K562 (cell line): ENCODE results near the gene DLGAP1. TPM values are rescaled to one million over a fixed set of nuclear protein-coding genes. Genes with fewer than 3 reads are reported as not detected.

ENCODE experiments used
- ADNP ChIP-seq: fragments of 200-800 bp; sonication (Bioruptor generic); IDR thresholded peaks from 2 replicates; pipeline ENCODE4 v1.6.1; 2016; ENCODE audit warnings: missing genetic modification characterization, missing compliant biosample characterization
- CBX2 ChIP-seq: fragments of 200-600 bp; sonication (generic); IDR thresholded peaks from one replicate; pipeline ENCODE4 v1.6.1; 2012; ENCODE audit warnings: mild to moderate bottlenecking, low read length, inconsistent platforms; ENCODE audit not compliant: insufficient read depth, poor library complexity, severe bottlenecking
- CBX3 ChIP-seq, 2 experiments: IDR thresholded peaks; 1 replicate in 1 of 2; 2 replicates in 1 of 2; pipeline ENCODE4 v1.6.1; 2012; ENCODE audit warnings: inconsistent platforms in 2 of 2, low read length in 2 of 2, borderline replicate concordance in 1 of 2, control low read depth in 1 of 2
- CC2D1A ChIP-seq: fragments of 450-650 bp; IDR thresholded peaks from 2 replicates; pipeline ENCODE4 v1.6.1; 2017; ENCODE audit warnings: mild to moderate bottlenecking
- CEBPG ChIP-seq, 3 experiments: fragments of 200-800 bp in 1 of 3; sonication (Bioruptor generic) in 1 of 3; sonication (generic) in 1 of 3; formaldehyde crosslinking in 1 of 3; IDR thresholded peaks in 2 of 3; conservative IDR thresholded peaks in 1 of 3; 2 replicates each; pipeline versions ENCODE4 v1.6.1 to v1.8.0; 2016 to 2022; ENCODE audit warnings: missing compliant biosample characterization in 2 of 3, missing genetic modification characterization in 2 of 3, mild to moderate bottlenecking in 1 of 3, missing genetic modification reagents in 1 of 3
- E2F1 ChIP-seq: sonication (generic); formaldehyde crosslinking; IDR thresholded peaks from 2 replicates; pipeline ENCODE4 v1.8.1; 2023; ENCODE audit warnings: mild to moderate bottlenecking, missing genetic modification reagents, moderate library complexity
- ELK3 ChIP-seq: fragments of 450-650 bp; formaldehyde crosslinking; IDR thresholded peaks from 2 replicates; pipeline ENCODE4 v1.4.0; 2020; ENCODE audit warnings: mild to moderate bottlenecking
- FOXJ3 ChIP-seq: sonication (generic); formaldehyde crosslinking; IDR thresholded peaks from 2 replicates; pipeline ENCODE4 v1.4.0; 2020; ENCODE audit warnings: mild to moderate bottlenecking, missing genetic modification reagents
- JUNB ChIP-seq: fragments of 450-650 bp; formaldehyde crosslinking; conservative IDR thresholded peaks from 2 replicates; pipeline ENCODE4 v1.4.0; 2020; ENCODE audit warnings: mild to moderate bottlenecking
- KAT8 ChIP-seq: fragments of 450-650 bp; IDR thresholded peaks from 2 replicates; pipeline ENCODE4 v1.6.1; 2016; ENCODE audit warnings: low read depth, mild to moderate bottlenecking
- KDM5B ChIP-seq: fragments of 200-600 bp; sonication (generic); IDR thresholded peaks from 2 replicates; pipeline ENCODE4 v1.6.1; 2012; ENCODE audit warnings: low read depth, mild to moderate bottlenecking, moderate library complexity, low read length, control low read depth, inconsistent platforms; ENCODE audit not compliant: insufficient replicate concordance
- KHSRP ChIP-seq: fragments of 450-650 bp; IDR thresholded peaks from 2 replicates; pipeline ENCODE4 v1.6.1; 2017
- NBN ChIP-seq: fragments of 450-650 bp; IDR thresholded peaks from 2 replicates; pipeline ENCODE4 v1.6.1; 2016; ENCODE audit warnings: low read depth, mild to moderate bottlenecking
- NFIC ChIP-seq: fragments of 450-650 bp; IDR thresholded peaks from 2 replicates; pipeline ENCODE4 v1.6.1; 2017; ENCODE audit warnings: mild to moderate bottlenecking, inconsistent platforms
- PHB2 ChIP-seq: fragments of 450-650 bp; IDR thresholded peaks from 2 replicates; pipeline ENCODE4 v1.6.1; 2017; ENCODE audit warnings: low read depth
- POLR3G ChIP-seq: IDR thresholded peaks from 2 replicates; pipeline ENCODE4 v1.6.1; 2011; ENCODE audit not compliant: insufficient read length, insufficient replicate concordance; ENCODE audit errors: extremely low read depth
- SAFB2 ChIP-seq: fragments of 200-400 bp; formaldehyde crosslinking; IDR thresholded peaks from 2 replicates; pipeline ENCODE4 v1.6.1; 2018; ENCODE audit warnings: borderline replicate concordance, low read length, low read depth, moderate library complexity; ENCODE audit not compliant: severe bottlenecking
- SPI1 ChIP-seq: IDR thresholded peaks from 2 replicates; pipeline ENCODE4 v1.6.1; 2011; ENCODE audit warnings: low read depth, low read length, control low read depth, borderline replicate concordance
- TRIM28 ChIP-seq: fragments of 450-650 bp; IDR thresholded peaks from 2 replicates; pipeline ENCODE4 v1.6.1; 2017
- ZNF134 ChIP-seq: fragments of 250-450 bp; sonication (Bioruptor Pico); conservative IDR thresholded peaks from 2 replicates; pipeline ENCODE4 v1.4.0; 2020
- ZNF551 ChIP-seq: fragments of 250-450 bp; sonication (Bioruptor Pico); IDR thresholded peaks from 2 replicates; pipeline ENCODE4 v1.5.0; 2021; ENCODE audit warnings: mild to moderate bottlenecking, moderate library complexity
- ZNF695 ChIP-seq: fragments of 450-650 bp; formaldehyde crosslinking; IDR thresholded peaks from 2 replicates; pipeline ENCODE4 v1.4.0; 2020; ENCODE audit warnings: mild to moderate bottlenecking, moderate library complexity
- polyA plus RNA-seq, 8 experiments: library from polyadenylated mRNA; depleted of rRNA in 4 of 8; stranded (reverse) in 5 of 8; unstranded in 3 of 8; fragments of >200 nt; fragmentation: Nextera tagmentation in 2 of 8; fragmentation: Illumina TruSeq in 1 of 8; extraction: Ambion mirVana in 2 of 8; extraction: Trizol in 1 of 8; gene quantifications; 2 replicates each; pipeline versions ENCODE4 v1.2.1 to v1.2.3, GENCODE V29; 2011 to 2014; ENCODE audit warnings: inconsistent platforms in 1 of 8, missing spikeins in 1 of 8
- total RNA-seq, 7 experiments: library from RNA; depleted of rRNA in 6 of 7; stranded (reverse); fragments of >200 nt in 6 of 7; fragmentation: Illumina TruSeq in 2 of 7; extraction: Trizol in 2 of 7; gene quantifications; 2 replicates each; pipeline versions ENCODE4 v1.2.1 to v1.2.3, GENCODE V29; 2011 to 2021; ENCODE audit warnings: low replicate concordance in 1 of 7
- TF ChIP-seq, protein P1 (sequence below): fragments of 250-450 bp; sonication (Bioruptor Pico); IDR thresholded peaks from 2 replicates; pipeline ENCODE4 v1.4.0; 2020; ENCODE audit warnings: mild to moderate bottlenecking, moderate library complexity
- TF ChIP-seq, protein P2 (sequence below): sonication (generic); formaldehyde crosslinking; IDR thresholded peaks from 2 replicates; pipeline ENCODE4 v1.5.0; 2020; ENCODE audit warnings: missing genetic modification reagents

Gene DLGAP1
- total and polyA plus RNA-seq, 9 of the 15 experiments (the other 6 are each of a cell fraction or from before 2014, with no cell fraction given): 0.04 to 0.22 (median 0.08) TPM

DNA sequence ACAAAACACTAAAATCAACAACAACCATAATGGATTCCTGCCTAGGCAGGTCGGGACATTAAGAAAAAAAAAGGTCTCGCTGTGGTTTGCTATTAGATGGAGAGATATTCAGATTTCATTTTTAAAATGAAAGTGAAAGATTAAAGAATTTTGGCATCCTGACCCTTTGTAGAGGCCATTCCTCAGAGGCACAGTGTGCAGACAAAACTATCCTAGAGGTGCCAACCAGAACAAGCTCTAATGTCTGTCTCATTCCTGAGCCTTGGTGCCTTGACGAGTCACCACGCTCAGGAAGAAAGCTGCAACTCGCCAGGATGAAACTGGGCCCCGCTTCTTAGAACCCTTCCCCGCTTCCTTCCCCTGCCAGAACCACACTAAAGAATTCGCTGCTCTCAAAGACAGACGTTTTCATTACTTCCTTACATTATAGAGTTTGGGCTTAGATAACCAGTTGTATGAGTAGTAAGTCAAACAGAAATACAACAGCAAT, 849.1 kb downstream of the DLGAP1 start (continued):
- TF ChIP-seq, protein P1, sequence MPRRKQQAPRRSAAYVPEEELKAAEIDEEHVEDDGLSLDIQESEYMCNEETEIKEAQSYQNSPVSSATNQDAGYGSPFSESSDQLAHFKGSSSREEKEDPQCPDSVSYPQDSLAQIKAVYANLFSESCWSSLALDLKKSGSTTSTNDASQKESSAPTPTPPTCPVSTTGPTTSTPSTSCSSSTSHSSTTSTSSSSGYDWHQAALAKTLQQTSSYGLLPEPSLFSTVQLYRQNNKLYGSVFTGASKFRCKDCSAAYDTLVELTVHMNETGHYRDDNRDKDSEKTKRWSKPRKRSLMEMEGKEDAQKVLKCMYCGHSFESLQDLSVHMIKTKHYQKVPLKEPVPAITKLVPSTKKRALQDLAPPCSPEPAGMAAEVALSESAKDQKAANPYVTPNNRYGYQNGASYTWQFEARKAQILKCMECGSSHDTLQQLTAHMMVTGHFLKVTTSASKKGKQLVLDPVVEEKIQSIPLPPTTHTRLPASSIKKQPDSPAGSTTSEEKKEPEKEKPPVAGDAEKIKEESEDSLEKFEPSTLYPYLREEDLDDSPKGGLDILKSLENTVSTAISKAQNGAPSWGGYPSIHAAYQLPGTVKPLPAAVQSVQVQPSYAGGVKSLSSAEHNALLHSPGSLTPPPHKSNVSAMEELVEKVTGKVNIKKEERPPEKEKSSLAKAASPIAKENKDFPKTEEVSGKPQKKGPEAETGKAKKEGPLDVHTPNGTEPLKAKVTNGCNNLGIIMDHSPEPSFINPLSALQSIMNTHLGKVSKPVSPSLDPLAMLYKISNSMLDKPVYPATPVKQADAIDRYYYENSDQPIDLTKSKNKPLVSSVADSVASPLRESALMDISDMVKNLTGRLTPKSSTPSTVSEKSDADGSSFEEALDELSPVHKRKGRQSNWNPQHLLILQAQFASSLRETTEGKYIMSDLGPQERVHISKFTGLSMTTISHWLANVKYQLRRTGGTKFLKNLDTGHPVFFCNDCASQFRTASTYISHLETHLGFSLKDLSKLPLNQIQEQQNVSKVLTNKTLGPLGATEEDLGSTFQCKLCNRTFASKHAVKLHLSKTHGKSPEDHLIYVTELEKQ: no peak
- TF ChIP-seq ZNF551 (no peak), SPI1 (peak; percentile 19; the same call in 1 of the 2 replicates), E2F1 (CRISPR knock-in tag) (no peak), SAFB2 (no peak), ELK3 (CRISPR knock-in tag) (no peak), FOXJ3 (CRISPR knock-in tag) (no peak), CEBPG (CRISPR knock-in tag; IDR thresholded peaks at IDR 0.05) (no peak), CEBPG (tag; conservative IDR thresholded peaks at IDR 0.05 in 1 of 2, IDR thresholded peaks at IDR 0.05 in 1 of 2) (no peak), CBX3 (IDR thresholded peaks at IDR 0.05; ENCODE audit: borderline replicate concordance in 1 of 2, low read length in 2 of 2) (no peak), CBX2 (no peak), TRIM28 (no peak), ZNF695 (CRISPR knock-in tag) (no peak), NBN (no peak), KAT8 (no peak), KHSRP (no peak), JUNB (no peak), POLR3G (no peak), PHB2 (no peak), NFIC (no peak), CC2D1A (no peak), ADNP (tag) (no peak), KDM5B (peak; percentile 73), ZNF134 (peak; percentile 35; the same call in 1 of the 2 replicates)
- TF ChIP-seq, protein P2, sequence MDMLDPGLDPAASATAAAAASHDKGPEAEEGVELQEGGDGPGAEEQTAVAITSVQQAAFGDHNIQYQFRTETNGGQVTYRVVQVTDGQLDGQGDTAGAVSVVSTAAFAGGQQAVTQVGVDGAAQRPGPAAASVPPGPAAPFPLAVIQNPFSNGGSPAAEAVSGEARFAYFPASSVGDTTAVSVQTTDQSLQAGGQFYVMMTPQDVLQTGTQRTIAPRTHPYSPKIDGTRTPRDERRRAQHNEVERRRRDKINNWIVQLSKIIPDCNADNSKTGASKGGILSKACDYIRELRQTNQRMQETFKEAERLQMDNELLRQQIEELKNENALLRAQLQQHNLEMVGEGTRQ (CRISPR knock-in tag): no peak
